ENCODE results near the gene GATAD2A.

Gene GATAD2A

DNA sequence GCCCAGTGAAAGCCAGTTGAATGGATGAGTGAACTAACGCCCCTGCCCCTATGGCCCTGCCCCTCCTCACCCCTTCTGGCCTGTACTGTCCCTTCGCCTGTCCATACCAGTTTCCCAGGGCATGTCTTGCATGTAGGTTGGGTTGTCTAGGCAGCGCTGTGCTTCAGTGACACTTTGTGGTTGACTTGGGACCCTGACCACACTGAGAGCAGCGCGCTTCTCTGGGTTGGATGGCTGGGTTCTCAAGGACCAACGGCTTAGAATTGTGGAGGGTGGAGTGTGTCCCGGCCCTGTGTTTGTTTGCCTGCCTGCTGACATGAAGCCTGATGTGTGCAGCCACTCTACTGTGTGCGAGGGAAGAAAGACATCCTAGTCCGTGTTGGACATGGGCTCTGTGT is 15.8 kb downstream of the GATAD2A start:
- no peak for DNase-seq (ENCODE audit: low spot score)

- DNase-seq (ENCODE audit: low spot score), result no peak
These were observed 16.7 kb downstream of the GATAD2A start for GRCh38 chr19:19422156-19422555.

- DNase-seq (ENCODE audit: low spot score), result no peak
These were observed 17.8 kb downstream of the GATAD2A start for GRCh38 chr19:19423322-19423721.

DNA sequence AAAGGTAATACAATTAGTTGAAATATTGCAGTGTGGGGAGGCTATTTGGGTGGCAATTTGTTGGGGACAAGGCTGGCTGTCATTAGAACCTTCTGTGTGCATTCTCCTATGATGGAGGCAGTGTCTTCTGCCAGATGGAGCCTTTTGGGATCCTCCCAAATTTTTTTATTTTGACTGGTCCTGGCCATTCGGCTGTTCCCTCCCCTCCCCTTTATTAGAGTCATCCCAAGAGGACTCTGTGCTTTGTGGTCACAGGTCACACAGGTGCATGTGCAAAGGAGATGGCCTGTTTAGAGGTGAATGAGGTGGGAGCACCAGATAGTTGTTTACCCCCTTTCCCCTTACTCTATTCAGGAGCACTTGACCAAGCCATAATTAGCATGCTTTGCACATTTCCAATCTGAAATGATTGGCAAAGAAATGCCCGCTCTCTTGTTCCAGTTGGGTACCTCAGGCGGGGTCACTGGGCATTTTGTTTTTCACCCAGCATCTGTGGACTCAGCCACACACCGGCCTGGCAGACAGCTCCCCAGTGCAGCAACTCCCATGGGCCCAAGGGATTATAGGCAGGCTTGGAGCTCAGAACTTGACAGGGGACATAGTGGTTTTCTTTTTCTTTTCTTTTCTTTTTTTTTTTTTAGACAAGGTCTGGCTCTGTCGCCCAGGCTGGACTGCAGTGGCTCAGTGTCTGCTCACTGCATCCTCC is 19.8 kb downstream of the GATAD2A start:
- no peak for DNase-seq (ENCODE audit: low spot score)

DNA sequence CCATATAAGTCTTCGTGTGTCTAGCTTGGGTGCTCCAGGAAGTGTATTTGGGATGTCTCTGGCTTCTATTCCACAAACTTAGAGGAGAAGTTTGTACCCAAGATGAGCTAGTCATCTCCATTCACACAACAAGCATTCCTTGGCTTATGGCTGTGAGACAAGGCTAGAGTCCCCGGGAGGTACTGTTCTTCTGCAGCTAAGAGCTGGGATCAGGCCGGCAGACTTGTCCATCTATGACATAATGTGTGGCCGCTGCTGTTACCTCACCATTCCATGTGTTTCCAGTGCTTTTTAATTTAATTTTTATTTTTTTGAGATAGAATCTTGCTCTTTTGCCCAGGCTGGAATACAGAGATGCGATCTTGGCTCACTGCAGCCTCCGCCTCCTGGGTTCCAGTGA is 20.7 kb downstream of the GATAD2A start:
- no peak for DNase-seq (ENCODE audit: low spot score)

- DNase-seq (ENCODE audit: low spot score), result no peak
These were observed 21.3 kb downstream of the GATAD2A start for GRCh38 chr19:19426799-19427198.

GRCh38 chr19:19427302-19427701 is 21.8 kb downstream of the GATAD2A start:
- DNase-seq (ENCODE audit: low spot score), result no peak

- DNase-seq (ENCODE audit: low spot score), result no peak
These were observed 22.5 kb downstream of the GATAD2A start for GRCh38 chr19:19427944-19428343.

- DNase-seq (ENCODE audit: low spot score), result no peak
These were observed 23.3 kb downstream of the GATAD2A start for GRCh38 chr19:19428746-19429145.

GRCh38 chr19:19429361-19429760 is 23.9 kb downstream of the GATAD2A start:
- no peak for DNase-seq (ENCODE audit: low spot score)

DNA sequence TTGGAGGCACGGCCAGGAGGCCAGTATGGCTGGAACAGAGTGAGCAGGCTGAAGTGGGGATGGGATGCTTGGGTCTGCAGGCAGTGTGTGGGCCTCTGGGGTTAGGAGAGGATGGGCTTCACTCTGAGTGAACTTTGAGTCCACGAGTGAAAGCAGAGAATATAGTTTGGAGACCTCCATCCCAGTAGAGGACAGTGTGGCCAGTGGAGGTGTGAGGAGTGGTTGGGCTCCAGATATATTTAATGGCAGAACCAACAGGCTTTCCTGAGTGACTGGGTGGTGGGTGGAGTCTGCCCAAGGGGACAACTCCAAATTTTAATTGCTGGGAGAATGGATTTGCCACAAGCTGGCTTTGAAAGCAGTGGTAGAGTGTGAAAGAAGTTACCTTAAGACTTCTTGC is 27.3 kb downstream of the GATAD2A start:
- DNase-seq (ENCODE audit: low spot score), result no peak

GRCh38 chr19:19433666-19434213 is 28.3 kb downstream of the GATAD2A start:
- no peak for DNase-seq (ENCODE audit: low spot score)

DNA sequence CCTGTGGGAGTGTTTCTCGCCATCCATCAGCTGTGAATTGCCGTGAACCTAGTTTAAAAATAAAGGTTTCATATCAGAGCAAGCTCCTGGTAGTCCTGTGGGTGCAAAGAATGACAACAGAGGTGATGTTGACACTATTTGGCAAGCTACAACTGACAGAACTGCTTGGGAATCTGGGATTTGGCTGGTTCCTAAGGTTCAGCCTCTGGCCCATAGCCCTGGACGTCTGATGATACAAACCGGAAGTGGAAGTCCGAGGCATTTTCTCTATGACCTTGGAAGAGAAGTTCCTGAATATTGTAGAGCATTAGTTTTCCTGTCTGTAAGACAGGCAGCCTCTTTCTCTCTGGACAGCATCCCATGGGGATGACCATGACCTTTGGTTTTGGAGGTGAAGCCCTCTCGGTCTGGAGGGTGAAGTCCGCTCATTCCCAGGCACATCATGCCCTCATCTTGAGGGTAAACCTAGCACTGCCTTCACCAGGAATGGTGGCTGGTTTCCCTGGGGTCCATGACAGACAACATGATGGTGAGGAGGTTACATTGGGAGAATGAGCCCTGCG is 29.1 kb downstream of the GATAD2A start:
- no peak for DNase-seq (ENCODE audit: low spot score)

GRCh38 chr19:19436137-19436691 is 30.7 kb downstream of the GATAD2A start:
- no peak for DNase-seq (ENCODE audit: low spot score)

- no peak for DNase-seq (ENCODE audit: low spot score)
These were observed 33.1 kb downstream of the GATAD2A start for GRCh38 chr19:19438366-19439175.

DNA sequence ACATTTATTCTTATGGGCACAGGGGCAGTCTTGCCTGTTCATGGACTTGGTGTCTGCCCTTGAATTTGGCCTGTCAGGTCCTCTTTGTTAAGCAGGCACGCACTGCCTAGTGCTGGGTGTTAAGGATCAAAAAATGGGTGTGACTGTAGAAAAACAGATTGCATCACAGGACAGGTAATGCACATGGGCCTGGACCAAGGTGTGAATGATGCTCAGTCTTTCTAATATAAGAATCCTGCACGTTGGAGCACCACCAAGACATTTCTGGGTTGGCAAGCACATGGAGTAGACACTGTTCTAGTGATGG is 33.7 kb downstream of the GATAD2A start:
- no peak for DNase-seq (ENCODE audit: low spot score)

DNA sequence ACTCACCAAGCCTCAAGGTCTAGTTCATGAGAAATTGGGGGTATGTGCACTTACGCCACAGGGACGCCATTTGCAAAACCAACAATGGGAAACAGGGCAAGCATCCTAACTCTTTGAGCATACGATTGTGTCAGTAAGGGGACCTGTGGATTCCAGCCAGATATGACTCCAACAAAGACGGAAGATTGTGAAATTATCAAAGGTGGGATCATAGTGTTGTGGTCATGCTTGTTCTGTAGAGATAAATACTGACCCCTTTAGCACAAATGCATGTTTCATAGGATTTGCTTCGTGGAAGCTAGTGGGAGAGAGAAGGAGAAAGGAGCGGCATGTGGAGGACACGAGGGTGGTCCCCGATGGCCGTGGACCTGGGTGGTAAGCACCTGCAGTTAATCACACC is 37.8 kb downstream of the GATAD2A start:
- no peak for DNase-seq (ENCODE audit: low spot score)

DNA sequence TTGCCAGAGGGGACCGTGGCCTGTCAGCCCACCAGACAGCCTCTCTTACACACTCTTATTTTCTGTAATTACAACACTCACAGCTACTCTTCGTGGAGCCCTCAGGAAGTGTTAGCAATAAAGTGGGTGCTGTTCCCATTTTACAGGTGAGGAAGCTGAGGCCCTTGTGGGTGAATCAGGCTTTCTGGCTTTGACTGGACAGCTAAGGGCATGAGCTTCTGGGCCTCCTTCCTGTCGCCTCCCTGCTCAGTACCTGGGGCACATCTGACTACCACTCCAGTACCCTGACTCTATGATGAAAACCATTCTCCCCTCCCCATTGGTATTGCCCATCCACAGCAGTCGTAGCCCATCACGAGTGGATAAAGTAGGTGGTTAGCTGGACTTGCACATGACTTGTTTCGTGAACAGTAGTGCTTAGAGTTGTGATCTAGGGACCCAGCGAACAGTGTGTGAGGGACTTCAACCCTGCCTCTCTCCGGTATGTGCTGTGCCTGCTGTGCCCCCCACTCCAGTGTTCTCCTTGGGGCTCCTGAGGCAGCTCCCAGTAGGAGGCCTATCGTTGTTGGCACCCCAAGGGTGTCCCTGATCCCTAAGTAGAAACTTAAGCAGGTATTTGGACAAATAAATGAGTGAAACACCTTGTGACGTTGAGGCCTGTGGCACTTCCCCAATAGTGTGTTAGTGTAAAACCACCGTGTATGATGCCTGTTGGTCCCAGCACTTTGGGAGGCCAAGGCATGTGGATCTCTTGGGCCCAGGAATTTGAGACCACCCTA is 38.6 kb downstream of the GATAD2A start:
- no peak for DNase-seq (ENCODE audit: low spot score)

DNA sequence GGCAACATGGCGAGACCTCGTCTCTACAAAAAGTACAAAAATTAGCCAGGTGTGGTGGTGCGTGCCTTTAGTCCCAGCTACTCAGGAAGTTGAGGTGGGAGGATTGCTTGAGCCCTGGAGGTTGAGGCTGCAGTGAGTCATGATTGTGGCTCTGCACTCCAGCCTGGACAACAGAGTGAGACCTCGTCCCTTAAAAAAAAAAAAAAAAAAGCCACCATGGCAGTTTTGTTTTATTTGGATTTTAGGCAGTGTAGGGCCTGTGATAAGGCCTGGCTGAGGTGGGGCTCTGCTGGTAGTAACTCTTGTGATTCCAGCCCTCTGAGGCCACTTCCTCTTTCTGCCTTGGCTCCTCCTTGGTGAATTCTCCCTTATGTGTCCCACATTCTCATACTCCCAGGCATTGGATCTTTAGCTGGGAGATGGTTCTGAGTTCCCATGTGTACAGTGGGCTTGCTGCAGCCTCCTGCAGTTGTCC is 39.2 kb downstream of the GATAD2A start:
- DNase-seq (ENCODE audit: low spot score), result no peak

GRCh38 chr19:19445288-19445687 is 39.8 kb downstream of the GATAD2A start:
- no peak for DNase-seq (ENCODE audit: low spot score)

- no peak for DNase-seq (ENCODE audit: low spot score)
These were observed 40.5 kb downstream of the GATAD2A start for GRCh38 chr19:19445911-19446361.

Data from HuH-7 (cell line).